NCI-H82 treated with DMSO at 0.1 percent for 48 hours (cell line): Measurements from ENCODE around the gene GFI1.
"Not testable (repeated sequence)": the region's sequence is repeated elsewhere in the genome, so short reads cannot be mapped to it uniquely, and the experiment has no call there.

Experiments used
- DNase-seq: peaks from one replicate; lab custom pipeline; 2025; ENCODE audit not compliant: unreplicated experiment; lab: John Stamatoyannopoulos, UW

Gene GFI1

DNA sequence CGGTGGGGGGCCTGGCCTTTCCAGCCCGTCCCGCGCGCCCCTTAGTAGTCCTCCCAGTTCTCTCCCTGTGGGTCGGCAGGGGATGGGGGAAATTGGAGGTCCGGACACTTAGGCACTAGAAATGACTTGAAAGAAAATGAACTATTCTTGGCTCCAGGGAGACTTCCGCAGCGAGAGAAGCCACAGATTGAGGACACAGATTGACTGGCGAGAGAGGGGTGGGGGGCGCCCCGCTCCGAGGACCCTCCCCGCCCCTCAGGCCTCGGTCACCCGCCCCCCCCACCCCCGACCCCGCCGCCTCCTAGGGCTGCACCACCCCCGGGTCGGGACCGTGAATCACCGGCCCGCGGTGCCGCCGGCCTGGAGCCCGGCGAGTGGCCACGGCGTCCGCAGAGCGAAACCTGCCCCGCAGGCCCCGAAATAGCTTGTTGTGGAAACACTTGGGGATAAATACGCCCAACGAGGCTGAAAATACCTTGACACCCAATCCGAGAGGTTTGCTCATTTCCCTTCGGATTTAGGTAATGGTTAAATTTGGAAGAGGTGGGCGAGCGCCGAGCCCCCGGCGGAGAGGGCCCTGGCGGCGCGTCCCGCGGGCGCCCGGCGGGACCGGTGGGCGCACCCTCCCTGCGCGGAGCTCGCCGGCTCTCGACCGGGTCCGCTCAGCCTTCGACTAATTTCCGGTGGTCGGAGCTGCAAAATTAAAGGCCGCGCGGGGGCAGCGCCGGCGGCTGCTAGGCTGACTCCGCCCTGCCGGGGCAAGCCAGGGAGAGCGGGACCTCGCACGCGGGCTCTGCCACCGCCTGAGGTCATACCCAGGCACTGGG is at the start of gene GFI1:
Gene GFI1, minus strand, starts transcription at position 675 of the 827 bp plus-strand sequence. CDS start 3,438 bp downstream, outside the sequence.
- no peak for DNase-seq

DNA sequence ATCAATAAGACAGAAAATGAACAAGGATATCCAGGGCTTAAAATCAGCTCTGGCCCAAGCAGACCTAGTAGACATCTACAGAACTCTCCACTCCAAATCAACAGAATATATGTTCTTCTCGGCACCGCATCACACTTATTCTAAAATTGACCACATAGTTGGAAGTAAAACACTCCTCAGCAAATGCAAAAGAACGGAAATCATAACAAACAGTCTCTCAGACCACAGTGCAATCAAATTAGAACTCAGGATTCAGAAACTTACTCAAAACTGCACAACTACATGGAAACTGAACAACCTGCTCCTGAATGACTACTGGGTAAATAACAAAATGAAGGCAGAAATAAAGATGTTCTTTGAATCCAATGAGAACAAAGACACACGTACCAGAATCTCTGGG is 45.6 kb upstream of the GFI1 start:
- not testable (repeated sequence) for DNase-seq

DNA sequence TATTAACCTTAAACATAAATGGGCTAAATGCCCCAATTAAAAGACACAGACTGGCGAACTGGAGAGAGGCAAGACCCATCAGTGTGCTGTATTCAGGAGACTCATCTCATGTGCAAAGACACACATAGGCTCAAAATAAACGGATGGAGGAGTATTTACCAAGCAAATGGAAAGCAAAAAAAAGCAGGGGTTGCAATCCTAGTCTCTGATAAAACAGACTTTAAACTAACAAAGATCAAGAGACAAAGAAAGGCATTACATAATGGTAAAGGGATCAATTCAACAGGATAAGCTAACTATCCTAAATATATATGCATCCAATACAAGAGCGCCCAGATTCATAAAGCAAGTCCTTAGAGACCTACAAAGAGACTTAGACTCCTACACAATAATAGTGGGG is 45.2 kb upstream of the GFI1 start:
- DNase-seq: not testable (repeated sequence)

DNA sequence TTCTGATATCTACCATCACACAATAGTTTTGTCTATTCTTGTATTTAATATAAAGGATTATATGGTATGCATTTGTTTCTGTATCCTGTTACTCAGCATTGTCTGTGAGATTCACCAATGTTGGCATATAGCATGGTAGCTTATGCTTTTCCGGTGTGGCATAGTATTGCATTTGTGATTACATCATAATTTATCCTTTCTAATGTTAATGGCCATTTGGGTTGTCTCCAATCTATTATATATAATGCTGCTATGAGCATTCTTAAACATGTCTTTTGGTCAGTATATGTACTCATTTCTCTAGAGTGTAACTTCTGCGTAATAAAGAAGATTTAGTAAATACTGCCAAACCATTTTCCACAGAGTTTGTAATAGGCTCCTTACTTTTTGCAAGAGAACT is 40.9 kb upstream of the GFI1 start:
- DNase-seq: no peak

DNA sequence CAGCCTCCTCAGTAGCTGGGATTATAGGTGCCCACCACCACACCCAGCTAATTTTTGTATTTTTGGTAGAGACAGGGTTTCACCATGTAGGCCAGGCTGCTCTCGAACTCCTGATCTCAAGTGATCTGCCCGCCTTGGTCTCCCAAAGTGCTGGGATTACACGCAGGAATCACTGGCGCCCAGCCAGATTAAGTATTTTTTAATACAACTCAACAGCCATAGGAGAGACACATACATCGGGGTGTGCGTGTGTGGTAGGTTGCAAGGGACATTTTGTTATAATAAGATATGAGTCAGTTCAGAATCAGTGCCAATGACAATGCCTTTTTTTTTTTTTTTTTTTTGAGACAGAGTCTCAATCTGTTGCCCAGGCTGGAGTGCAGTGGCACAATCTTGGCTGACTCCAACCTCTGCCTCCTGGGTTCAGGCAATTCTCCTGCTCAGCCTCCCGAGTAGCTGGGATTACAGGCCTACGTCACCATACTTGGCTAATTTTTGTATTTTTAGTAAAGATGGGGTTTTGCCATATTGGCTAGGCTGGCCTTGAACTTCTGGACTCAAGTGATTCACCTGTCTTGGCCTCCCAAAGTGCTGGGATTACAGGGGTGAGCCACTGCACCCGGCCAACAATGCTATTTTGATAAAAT is 38.3 kb upstream of the GFI1 start:
- not testable (repeated sequence) for DNase-seq

DNA sequence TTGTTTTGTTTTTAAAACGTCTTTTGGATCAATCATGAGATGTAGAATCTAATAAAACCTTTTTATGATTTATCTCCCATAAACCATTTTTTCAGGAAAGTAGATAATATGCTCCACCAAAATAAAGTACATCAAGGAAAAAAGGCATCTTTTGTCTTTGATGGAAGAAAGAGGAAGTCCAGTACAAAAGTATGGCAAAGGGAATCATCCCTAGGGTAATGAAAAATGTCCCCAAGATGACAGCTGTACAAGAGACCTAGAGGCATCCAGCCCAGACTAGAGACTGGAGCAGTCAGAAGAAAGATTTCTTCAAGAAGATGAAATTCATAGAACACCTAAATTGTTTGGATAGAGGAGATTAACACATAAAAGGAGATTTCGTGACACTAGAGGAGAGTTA is 32.3 kb upstream of the GFI1 start:
- no peak for DNase-seq

DNA sequence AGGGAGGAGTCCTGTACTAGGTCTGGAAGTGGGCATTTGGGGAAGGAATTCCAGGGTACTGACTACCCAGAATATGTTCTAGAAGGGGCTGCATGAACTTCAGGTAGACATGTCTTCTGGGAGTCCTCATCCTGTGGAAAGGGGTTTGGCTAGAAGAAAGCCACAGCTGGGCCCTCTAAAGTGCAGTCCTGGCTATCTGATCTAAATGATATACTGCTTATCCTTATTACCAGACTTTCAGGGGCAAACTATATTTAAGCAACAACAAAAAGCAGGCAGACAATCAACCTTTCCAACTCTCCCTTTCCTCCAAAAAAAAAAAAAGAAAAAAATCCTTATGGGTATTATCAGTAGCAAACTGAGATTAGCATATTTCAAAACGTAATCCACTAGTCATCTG is 29.8 kb upstream of the GFI1 start:
- no peak for DNase-seq

DNA sequence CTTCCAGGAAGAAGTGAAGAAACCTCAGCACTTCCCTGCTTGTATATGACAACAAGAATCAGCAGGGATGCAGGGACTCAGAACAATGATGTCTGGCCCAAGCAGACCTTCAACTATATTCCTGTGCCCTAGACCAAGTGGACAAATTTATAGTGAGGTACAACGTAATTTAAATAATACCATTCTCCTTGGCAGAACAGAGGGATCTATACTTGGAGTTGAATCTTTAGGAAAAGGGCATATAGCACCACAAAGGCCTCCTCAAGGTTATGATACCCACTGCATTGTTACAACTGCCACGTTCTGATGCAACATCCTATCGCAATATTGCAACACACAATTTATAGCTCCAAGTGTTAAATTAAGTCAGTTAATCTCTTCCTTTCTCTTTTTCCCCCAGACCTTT is 29.1 kb upstream of the GFI1 start:
- DNase-seq: no peak

DNA sequence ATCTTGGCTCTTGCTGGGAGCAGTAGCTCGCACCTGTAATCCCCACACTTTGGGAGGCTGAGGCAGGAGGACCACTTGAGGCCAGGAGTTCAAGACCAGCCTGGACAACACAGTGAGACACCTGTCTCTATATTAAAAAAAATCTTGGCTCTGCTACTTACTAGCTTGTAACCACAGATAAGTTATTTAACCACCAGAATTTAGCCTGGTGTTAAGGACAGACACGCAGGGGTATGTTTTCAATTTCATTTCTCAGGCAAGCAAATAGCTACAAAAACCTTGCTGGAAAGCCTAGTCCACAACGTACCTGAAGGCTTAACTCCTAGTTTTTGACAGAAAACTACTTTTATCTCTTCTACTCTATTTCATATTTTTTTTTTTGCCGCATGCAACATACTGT is 24.8 kb upstream of the GFI1 start:
- no peak for DNase-seq

DNA sequence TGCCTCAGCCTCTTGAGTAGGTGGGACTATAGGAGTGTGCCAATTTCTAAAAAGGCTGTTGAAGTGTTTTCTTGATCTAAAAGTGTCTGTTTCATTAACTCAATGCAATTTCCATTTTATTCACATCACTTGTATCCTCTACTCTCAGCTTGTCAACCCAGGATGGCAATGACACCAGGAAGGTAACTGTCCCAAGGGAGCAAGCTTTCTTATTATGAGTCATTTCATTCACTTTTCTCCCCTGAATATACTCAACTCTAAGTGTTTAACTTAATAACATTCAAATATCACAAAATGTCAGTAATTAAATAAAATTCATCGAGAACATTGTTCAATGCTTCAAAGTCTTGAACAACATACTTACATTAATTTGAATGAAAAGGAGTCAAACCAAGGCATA is 22.9 kb upstream of the GFI1 start:
- no peak for DNase-seq

DNA sequence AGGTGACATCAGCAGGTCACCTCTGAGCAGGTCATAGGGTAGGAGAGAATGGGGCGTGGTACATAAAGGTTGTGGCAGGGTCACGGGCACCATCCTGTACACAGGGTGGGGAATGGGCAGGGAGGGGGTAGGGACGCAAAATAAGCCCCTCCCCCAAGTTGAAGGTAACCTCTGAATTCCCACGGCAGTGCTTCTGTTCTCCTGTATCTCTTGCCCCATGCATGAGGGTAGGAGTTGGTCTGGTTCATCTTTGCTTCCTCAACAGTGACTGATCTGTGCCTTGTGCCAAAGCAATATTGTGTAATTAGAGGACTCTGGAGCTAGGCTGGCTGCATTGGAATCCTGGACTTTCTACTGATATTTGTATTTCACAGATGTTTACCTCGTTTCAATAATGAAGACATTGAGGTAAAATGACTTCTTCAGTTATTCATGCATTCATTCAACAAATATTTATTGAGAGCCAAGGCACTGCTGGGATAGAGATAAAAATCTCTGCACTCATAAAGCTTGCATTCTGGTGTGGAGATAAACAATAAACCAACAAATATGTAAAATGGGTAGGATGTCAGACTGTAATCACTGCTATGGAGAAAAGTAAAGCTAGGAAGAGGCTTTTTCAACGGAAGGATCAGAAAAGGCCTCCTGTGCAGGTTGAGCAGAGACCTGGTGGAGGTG is 18.4 kb upstream of the GFI1 start:
- DNase-seq: no peak

DNA sequence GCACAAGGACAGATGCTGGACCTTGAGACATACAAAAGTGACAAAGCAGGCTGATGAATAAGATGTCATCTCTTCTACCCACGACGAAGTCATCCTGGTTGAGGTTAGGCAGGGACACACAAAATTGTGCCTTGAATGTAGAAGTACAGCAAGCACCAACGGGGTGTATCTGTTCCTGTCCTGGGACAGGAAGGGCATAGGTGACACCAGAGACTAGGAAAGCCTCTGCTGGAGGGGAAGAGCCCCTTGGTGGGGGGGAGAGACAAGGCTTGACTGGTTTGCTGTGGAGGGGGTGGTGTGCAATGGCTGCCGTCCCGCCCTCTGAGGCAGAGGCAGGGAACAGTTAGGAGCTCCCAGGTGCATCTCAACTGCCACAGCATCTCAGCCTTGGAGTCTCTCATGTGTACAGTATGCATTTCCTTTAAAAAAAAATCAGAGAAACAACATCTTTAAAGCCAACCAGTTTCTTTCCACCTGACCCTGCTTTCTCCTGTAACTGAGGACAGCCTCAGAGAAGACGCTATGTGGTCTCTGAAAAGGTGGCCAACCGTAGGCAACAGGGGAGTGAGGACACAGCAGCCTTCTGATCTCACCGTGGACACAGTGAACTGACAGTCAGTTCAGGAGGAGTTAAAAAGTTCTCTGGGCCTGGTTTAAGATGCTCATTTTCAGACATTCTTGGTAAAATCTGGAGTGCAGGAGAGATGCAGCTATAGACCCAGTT is 17.7 kb upstream of the GFI1 start:
- DNase-seq: no peak

DNA sequence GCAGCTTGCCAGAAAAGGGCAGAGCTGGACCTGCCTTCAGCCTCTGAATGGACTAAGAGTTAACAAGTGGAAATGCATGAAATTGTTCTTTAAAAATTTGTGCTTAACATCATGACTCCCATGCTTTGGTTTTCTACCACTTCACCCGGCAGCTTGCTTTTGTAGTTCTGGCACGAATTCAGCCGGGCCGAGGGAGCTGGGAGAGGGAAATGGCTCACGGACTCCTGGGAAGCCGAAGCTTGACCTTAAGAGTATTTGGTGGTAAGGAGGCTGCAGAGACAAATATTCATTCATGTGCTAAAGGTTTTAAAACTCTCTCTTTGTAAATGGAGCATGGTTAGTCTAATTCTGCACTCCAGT is 17.2 kb upstream of the GFI1 start:
- DNase-seq: no peak

DNA sequence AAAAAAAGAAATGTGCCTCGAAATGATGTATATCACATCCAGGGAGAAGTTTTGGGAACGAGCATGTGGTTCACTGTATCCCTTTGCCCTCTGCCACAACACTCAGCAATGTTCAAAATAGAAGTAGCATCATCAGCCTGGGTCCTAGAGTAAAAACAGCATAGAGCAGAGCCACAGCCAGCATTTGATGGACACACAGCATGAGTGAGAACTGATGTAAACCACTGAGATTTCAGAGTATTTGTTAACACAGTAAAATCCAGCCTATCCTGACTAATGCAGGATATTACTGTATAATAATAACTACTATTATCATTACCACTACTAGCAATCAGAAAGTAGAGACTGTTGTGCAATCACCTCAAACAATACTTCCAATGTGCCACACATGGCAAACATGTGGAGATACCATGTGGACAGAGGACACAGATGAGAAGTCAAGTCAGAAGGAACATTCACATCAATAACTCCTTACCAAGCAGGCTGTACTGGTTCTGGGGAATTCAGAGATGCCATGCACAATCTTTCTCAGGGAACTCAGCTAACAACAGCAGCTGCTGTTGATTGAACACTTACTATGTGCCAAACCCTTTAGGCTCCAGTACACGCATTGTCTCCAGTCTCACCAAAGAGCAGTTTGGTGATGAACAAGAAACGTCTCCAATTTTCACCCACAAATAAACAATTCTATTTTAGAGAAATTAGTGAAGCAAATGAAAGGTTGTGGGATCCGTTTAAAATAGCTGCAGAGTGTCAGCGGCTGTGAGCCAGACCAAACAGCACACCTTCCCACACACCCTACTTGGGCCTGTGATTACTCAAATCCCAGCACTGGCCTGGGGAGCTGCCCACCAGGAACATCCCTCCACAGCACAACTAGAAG is 16.6 kb upstream of the GFI1 start:
- no peak for DNase-seq

DNA sequence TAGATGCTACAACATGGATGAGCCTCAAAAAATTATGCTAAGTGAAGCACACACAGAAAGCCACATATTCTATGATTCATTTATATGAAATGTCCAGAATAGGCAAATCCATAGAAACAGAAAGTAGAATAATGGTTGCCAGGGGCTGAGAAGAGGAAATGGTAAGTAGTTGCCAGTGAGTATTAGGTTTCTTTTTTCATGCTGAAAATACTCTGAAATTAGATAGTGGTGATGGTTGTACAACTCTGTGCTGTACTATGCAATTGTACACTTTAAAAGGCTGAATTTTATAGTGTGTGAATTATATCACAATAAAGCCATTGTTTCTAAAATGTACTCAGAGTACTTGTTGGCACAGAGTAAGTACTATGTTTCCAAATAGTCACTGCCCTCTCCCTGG is 15.5 kb upstream of the GFI1 start:
- no peak for DNase-seq

DNA sequence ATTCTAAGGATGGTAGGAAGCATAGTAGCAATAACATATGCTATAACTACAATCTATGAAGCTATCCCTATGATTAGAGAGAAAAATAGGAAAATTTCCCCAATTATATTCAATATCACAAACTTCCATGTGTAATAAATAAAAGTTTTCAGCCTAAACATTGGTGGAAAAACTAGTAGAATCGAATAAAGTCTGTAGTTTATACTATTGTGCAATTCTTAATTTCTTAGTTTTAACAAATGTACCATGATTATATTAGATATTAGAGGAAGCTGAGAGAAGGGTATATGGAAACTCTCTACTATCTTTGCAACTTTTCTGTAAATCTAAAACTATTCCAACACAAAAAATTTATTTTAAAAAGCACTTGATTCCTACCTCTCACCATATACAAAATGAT is 13.8 kb upstream of the GFI1 start:
- no peak for DNase-seq

DNA sequence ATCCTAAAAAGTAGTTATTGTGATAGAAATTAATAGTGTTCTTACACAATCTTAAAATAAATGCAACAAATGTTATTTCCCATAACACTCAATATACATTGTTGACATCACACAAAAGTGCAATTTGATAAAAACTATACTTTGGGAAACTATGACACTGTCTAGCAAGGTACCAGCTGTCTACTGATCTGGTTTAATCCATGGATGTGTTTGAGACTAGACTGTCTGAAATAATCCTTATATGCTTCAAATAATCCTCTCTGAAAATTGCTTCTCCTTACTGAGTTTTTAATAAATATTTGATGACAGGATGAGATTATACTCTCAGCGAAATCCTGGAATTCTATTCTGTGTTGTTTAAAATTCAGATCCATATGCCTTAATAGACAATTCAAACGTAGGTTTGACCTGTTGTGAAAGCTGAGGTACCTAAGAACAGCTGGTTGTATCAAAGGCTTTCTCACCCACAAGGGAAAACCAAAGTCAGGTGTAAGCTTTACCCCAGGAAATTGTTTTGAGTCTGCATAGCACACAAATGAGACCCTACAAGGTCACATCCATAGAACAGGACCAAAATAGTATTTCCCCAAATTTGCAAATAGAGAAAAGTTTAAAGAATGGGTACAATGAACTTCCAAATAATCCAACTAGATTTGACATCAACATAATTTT is 8.8 kb upstream of the GFI1 start:
- no peak for DNase-seq

DNA sequence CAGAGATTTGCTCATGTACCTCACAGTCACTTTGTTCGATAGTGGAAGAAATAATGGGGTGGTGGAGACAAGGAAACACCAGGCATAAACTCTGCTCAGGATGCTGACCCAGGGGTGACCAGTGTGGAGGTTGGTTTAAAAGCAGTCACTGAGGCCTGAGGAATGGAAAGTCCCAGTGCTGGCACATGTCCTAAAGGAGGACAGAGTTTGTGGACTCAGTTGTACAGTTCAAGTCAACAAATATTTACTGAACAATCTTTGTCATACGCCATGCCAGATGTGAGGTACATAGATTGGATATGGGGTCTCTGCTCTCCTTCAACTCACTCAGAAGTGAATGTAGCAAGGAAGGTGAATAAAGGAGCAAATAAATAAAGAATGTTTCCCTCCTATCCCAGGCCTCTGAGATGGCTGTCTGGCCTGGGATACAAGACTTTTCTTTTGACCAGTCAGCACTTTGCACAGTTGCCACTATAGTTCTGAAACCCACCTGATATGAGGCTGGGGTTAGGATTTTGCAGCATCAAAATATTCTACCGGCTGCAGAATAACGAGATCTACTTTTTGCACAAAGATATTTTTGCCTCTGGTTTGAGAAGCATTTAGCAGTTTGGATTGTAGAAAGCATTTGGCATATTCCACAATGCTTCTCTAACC is 7.9 kb upstream of the GFI1 start:
- DNase-seq: no peak

DNA sequence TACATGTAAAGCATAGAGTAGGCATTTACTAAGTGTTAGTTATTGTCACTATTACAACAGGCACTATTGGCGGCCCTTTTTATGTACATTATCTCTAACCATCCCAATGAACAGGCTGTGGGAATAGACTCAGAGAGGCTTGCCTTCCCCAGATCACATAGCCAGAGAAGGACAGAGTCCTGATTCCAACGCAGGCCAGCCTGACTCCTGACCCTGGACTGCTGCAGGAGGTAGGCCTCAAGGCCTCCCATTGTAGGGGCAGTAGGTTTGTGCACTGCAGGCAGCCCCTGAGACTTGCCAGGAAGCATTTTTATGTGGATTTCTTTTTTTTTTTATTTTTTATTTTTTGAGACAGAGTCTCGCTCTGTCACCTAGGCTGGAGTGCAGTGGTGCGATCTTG is 6.4 kb upstream of the GFI1 start:
- no peak for DNase-seq

DNA sequence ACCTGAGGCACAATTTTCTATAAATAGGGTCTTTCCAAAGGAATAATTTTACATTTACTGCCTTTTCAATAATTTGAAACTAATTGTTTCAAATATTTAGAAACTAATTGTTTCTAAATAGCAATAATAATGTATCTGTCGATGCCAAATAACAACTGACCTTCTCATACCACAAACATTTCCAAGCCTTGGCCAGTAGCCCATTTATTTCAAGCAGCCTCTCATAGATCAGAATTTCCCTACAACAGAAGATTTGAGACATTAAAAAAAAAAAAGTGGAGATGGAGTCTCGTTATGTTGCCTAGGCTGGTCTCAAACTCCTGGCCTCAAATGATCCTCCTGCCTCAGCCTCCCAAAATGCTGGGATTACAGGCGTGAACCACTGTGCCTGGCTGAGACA is 2.1 kb upstream of the GFI1 start:
- DNase-seq: no peak
